GM21447 (cell line): ENCODE results near the gene PHOSPHO1.

Experiments used
- ATAC-seq: cut with Tn5 transposase; IDR thresholded peaks from one replicate; pipeline ENCODE4 v1.9.1; 2021; ENCODE audit not compliant: unreplicated experiment

The PHOSPHO1 gene

DNA sequence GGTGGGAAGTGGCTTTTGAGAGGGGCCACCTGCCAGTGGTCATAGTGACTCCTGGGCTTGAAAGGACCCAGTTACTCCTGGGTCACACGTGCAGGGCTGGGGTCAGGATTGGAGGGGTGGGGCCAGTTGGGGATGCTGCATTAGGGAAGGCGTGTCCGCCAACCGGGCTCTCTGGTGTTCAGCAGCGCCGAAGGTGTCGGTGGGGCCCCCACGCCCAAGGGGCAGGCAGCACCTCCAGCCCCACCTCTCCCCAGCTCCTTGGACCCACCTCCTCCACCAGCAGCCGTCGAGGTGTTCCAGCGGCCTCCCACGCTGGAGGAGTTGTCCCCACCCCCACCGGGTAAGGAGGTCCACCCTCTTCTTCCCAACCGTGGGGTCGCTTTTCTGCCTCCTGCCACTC lies 10.6 kb downstream of the PHOSPHO1 start:
- no peak for ATAC-seq

- no peak for ATAC-seq
Measured at GRCh38 chr17:49218941-49219913, 11.4 kb downstream of the PHOSPHO1 start.

DNA sequence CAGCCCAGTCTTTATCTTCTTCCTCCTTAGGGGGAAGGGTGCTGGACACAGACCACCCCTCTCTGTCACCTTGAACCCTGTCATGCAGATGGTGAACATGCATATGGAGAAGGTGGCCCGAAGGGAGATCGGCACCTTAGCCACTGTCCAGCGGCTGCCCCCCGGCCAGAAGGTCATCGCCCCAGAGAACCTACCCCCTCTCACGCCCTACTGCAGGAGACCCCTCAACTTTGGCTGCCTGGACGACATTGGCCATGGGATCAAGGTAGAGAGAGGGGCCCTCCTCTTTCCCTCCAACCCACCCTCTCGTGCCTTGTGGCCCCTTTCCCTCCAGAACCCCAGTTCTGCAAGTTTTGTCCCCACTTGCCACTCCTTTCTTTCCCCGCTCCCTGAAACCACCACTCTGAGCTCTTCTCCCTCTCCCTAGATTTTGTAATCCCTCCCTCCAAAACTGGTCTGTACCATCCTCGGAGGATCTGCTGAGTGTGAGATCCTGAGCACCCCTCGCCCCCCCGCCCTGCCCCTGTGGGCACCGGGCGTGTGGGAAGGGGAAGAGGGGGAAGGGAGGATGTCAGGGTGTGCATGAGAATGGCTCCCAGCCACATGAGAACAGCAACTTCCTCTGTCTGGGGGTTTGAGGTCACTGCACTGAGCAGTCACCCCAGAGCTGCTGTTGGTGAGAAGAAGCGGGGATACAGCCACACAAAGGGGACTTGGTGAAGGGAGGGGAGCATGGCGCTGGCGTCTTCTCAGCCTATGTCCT lies 12.8 kb downstream of the PHOSPHO1 start:
- ATAC-seq = peak; percentile 54

DNA sequence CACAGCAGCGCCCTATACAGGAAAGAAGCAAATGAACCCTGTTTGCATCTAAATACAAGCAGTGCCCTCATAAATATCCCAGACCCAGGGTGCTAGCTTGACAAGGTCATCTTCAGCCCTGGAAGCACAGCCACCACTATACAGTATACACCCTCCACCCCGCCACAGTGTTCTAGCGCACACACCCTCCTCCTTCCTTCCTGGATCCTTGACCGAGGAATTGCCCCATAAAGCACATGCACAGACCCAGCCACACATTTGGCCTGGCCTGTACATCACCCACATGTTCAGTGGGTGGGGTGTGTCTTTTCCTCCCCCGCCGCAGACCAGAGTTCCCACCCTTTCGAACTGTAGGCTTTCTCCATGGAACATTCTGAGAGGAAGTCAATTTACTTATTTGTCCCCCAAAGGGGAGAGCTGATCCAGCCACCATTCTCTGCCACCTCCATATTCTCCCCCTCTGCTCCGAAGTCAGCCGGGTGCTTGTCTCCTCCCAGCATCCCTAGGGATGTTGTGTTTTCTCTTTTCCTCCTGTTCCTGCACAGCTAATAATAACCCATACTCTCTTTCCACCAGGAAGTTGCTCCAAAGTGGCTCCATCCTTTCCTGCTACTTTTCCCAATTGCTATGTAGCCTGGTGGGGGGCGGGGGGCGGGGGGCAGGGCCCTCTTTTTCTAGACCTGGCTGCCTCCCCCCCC lies 13.5 kb downstream of the PHOSPHO1 start:
- no peak for ATAC-seq

- no peak for ATAC-seq
Measured at GRCh38 chr17:49216482-49216881, 14.1 kb downstream of the PHOSPHO1 start.

- no peak for ATAC-seq
Measured at GRCh38 chr17:49214676-49215360, 15.8 kb downstream of the PHOSPHO1 start.

- ATAC-seq = no peak
Measured at GRCh38 chr17:49213847-49214246, 16.7 kb downstream of the PHOSPHO1 start.

DNA sequence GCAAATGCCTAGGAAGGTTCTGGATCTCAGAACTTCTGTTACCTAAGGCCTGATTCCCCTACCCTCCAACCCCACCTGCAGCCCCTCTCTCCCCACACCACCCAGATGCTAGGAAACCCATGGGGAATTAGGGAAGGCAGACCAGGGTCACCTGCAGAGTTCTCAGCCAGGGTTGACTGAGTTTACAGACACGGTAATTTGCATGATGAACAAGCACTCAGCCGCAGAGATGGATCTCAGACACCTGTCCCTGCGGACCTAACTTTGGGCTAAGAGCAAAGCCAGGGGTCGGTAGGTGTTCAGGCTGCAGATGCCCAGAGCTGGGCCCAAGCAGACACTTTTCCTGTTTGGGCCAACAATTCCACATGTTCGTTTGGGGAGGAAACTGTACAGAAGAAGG lies 17.2 kb downstream of the PHOSPHO1 start:
- no peak for ATAC-seq

- peak; percentile 72 for ATAC-seq
Measured at GRCh38 chr17:49210158-49211029, 20.2 kb downstream of the PHOSPHO1 start, which contains the start of the genes ABI3 and GNGT2. ABI3 (plus strand) TSS chr17:49210707; CDS start chr17:49210725, 18 bp downstream. GNGT2 (minus strand) TSS chr17:49210574; CDS start chr17:49207422, 3,152 bp downstream.

- ATAC-seq = no peak
Measured at GRCh38 chr17:49209061-49209571, 21.5 kb downstream of the PHOSPHO1 start.

GRCh38 chr17:49204516-49204915 lies 26.1 kb downstream of the PHOSPHO1 start:
- ATAC-seq = no peak

DNA sequence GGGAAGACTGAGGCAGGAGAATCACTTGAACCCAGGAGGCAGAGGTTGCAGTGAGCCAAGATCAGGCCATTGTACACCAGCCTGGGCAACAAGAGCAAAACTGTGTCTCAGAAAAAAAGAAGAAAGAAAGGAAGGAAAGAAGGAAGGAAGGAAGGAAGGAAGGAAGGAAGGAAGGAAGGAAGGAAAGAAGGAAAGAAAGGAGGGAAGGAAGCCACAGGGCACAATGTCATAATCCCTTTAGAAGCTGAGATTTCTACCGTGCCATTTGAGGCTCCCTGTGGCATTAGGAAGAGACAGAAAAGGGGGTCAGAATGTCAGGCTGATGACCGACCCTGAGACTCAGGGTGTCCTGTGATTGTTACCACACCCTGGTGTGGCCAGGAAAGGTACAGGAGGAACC lies 26.8 kb downstream of the PHOSPHO1 start:
- no peak for ATAC-seq

- ATAC-seq = no peak
Measured at GRCh38 chr17:49201481-49201927, 29.1 kb downstream of the PHOSPHO1 start.

DNA sequence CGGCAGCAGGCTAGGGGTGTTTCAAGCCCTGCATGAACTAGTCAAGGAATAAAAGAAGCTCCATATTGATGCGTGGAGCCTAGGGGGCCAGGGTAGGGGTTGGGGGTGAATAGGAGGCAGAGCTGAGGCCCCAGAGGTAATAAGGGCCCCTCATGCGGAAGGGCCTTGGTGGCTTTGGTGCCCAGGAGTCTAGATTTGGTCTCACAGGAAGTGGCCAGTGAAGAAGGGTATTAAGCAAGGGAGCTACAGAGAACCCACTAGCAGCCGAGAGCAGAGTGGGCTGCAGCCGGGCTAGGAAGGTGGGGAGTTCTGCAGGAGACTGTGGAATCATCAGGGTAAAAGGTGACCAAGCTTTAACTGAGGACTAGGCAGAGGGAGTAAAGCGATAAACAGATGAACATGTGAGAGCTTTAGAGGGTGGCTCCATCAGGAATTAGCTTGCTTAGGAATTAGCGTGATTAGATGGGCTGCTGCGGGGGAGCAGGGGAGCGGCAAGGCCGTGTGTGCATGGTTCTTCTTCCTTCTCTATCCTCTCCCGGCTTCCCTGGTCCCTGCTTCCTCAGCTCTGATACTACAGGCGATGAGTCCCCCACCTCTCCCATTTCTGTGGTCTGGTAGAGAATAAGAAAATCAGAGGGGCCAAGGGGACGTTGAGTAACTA lies 30.0 kb downstream of the PHOSPHO1 start:
- ATAC-seq = no peak

- no peak for ATAC-seq
Measured at GRCh38 chr17:49198211-49198610, 32.4 kb downstream of the PHOSPHO1 start.

GRCh38 chr17:49197346-49197998 lies 33.1 kb downstream of the PHOSPHO1 start:
- ATAC-seq = no peak

- ATAC-seq = no peak
Measured at GRCh38 chr17:49196520-49196919, 34.1 kb downstream of the PHOSPHO1 start.

DNA sequence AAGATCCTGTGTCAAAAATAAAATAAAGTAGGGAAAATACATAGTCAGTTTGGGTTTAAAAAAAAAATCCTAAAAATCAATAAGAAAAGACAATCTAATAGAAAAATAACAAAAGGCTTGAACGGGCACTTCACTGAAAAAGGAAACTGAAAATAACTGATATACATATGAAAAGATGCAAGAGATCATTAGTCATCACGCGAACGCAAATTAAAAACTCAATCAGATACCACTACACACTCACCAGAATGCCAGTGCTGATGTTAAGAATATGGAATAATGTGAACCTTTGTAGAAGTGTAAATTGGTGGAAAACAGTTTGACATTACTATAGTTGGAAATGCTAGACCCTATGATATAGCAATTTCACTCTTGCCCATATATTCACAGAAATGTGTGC lies 34.8 kb downstream of the PHOSPHO1 start:
- ATAC-seq = no peak
